ACHN (cell line): Measurements from ENCODE around the gene ATP2B2.

Experiments used
- DNase-seq: peaks from one replicate; pipeline ENCODE4 v3.0.0-alpha.2; 2015
- in situ Hi-C: cut with HindIII; loops from 2 replicates; pipeline ENCODE4 v1.10.0; 2017; ENCODE audit warnings: low sequenced_read_pairs, low pct_ligation_motif_present, low pct_unique_long_range_greater_than_20kb

Gene ATP2B2

GRCh38 chr3:10400749-10401495 is 104.5 kb downstream of the ATP2B2 start:
- in situ Hi-C loops = no loop called here
- no peak for DNase-seq

GRCh38 chr3:10400050-10400748 is 105.2 kb downstream of the ATP2B2 start:
- in situ Hi-C loops = no loop called here
- no peak for DNase-seq

GRCh38 chr3:10399634-10400033 is 105.8 kb downstream of the ATP2B2 start:
- no peak for DNase-seq
- in situ Hi-C loops = no loop called here

GRCh38 chr3:10398341-10398740 is 107.0 kb downstream of the ATP2B2 start:
- in situ Hi-C loops = no loop called here
- no peak for DNase-seq

GRCh38 chr3:10397879-10398278 is 107.5 kb downstream of the ATP2B2 start:
- in situ Hi-C loops = no loop called here
- no peak for DNase-seq

GRCh38 chr3:10396931-10397330 is 108.5 kb downstream of the ATP2B2 start:
- DNase-seq = no peak
- in situ Hi-C loops = no loop called here

- DNase-seq = no peak
- in situ Hi-C loops = no loop called here
Measured at GRCh38 chr3:10396083-10396482, 109.3 kb downstream of the ATP2B2 start.

GRCh38 chr3:10395671-10396070 is 109.7 kb downstream of the ATP2B2 start:
- in situ Hi-C loops = no loop called here
- DNase-seq = no peak

GRCh38 chr3:10395196-10395595 is 110.2 kb downstream of the ATP2B2 start:
- in situ Hi-C loops = no loop called here
- DNase-seq = no peak

DNA sequence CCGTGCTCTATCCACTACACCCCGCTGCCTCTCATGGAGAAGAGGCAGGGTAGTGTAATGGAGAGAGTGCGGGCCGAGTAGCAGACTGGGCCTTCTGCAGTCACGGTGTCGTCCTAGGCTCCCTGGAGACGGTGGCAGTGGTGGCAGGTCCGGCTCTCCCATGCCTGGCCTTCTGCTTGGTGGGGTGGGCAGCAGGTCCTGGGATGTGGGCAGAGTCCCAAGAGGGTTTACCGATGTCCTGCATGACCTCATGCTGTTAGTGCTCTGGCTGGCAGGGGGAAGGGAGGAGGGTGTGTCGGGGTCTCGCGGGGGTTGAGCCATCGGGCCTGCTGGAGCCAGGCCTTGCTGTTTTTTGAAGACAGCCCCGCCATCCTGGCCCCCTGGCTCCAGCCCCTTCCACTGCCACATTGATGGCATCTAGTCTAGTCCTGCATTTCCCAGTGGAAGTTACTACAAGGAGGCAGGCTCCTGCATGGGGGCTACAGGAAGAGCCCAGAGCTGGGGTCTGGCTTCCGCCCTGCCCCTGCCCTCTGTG is 110.8 kb downstream of the ATP2B2 start:
- no peak for DNase-seq
- in situ Hi-C loops = no loop called here

DNA sequence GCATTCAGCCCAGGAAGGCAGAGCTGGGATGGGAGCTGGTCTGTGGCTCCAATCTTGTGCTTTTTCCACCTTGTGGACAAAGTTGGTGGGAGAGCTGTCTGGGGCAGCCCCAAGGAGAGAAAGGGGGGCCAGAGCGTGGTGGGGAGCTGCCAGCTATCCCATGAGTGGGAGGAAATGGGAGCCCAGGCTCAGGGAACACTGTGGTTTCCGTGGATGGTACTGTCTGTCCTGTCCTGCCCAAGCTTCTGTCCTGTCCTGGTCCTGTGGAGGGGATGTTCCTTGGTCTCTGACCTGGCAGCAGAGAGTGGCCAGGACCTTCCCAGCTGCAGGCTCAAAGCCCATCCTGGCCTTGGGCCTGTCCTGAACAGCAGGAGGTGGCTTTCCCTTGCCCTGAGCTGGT is 111.9 kb downstream of the ATP2B2 start:
- in situ Hi-C loops = no loop called here
- DNase-seq = no peak

GRCh38 chr3:10392906-10393461 is 112.4 kb downstream of the ATP2B2 start:
- in situ Hi-C loops = no loop called here

DNA sequence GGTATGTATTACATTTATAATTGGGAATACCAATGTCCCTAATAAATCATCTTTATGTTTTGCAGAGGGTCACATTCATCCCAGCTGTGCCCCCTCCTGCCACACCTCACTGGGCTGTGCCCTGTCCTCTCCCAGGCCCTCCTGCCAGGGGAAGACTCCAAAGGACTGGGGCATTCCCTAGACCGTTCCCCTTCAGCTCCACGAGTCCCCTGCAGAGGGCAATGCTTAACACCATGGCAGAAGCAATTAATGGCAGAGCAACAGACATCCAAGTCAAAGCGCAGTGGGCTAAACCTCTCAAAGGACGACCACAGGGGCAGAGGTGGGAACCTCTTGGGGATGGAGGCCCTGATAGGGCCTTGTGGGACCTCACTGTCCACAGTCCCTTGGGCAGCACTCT is 113.1 kb downstream of the ATP2B2 start:
- in situ Hi-C loops = no loop called here
- peak; percentile 14 for DNase-seq

More at GRCh38 chr3:10392906-10393461, 112.4 kb downstream of the ATP2B2 start:
- DNase-seq = no peak

GRCh38 chr3:10391391-10391790 is 114.0 kb downstream of the ATP2B2 start:
- DNase-seq = no peak
- in situ Hi-C loops = no loop called here

- in situ Hi-C loops = no loop called here
- DNase-seq = no peak
Measured at GRCh38 chr3:10390641-10391373, 114.6 kb downstream of the ATP2B2 start.

DNA sequence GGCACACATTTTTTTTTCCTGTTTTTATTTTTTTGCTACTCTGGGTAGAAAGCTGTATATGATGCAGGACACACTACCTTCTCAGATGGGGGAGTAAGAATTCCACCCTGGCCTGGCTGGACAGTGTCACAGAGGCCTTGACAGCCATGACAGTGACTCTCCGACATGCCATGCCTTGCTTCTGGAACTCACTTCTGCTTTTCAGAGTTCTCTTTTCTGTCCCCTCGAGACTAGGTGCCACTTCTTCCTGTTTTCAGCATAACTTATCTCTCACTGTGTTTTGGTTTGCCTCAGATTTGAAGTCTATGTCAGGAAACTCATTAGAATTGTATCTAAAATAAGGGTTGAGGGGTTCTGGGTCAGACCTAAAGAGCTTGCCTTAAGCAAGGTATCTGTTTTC is 115.4 kb downstream of the ATP2B2 start:
- no peak for DNase-seq
- in situ Hi-C loops = no loop called here

GRCh38 chr3:10389339-10389738 is 116.0 kb downstream of the ATP2B2 start:
- in situ Hi-C loops = no loop called here
- DNase-seq = no peak

DNA sequence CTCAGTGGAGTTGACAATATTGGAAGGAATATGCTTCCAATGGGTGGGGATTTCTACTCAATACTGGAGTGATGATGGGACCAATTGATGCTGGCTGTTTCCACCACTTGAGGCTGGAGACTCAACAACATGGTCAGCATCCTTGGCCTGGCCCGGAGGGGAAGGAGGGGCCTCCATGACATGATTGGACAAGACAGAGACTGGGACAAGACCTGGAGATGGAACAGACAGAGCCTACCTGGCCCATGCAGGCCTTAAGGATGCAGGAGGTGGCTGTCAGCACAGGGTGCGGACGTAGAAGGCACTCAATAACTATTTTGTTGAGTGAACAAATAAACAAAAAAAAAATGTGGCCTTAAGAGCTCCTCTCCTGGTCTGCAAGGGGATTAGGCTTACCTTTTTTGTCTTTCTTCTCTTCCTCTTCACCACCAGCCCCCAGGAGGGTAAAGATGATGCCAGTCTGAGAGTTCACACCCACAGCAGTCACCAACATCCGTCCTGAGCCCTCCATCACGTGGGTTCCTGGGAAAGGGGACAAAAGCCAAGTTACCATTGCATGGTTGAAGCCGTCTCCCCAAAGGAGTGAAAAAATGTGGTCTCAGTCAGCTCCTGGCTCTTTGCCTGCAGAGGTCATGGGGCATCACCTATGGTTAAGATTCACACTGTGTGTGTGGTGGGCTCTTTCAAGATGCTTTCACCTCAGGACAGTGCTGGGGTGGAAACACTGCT is 117.3 kb downstream of the ATP2B2 start:
- no peak for DNase-seq
- in situ Hi-C loops = no loop called here
